ENCODE measurements around the gene DMXL2.
"Not testable (repeated sequence)": the region's sequence is repeated elsewhere in the genome, so short reads cannot be mapped to it uniquely, and the experiment has no call there.

The DMXL2 gene

DNA sequence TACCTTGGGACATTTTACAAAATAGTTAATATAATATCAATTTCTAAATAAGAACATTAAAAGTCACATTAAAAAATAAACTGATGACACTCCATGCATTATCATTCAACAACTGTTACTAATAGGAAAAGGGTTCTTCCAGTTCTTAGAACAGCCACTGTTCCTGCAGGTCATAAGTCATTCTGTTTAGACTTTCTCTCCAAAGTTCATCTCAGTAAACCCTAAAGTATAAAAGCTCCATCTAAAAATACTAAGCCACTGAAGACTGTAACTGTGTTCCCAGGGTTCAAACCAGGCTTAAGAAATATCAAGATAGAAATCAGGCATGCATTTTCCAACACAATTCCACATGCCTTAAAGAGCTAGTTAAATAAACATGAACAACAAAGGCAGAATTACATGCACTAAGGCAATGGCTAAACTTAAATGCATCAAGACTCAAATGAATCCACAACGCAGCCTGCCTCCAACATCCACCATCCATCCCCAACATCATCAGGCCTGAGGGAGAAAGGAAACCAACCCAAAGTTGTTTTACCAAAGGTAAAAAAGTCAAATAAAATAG lies 46.2 kb downstream of the DMXL2 start:
- DNase-seq, result no peak

DNA sequence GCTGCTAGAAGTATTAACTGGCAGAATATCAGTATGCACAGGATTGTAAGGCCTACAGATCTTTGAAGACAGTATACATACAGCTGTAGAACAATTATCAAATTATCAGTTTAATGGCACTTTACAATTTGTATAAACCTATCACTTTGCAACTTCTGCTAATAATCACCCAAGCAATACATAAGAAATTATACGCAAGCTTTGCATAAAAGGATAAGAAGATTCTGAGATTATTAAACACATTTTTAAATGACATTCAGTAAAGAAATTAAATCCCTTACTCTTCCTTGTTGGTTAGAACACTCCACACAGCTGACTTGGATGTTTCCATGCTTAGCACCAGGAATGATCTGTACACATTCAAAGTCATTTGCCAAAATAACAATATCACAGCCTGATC lies 46.8 kb downstream of the DMXL2 start:
- no peak for DNase-seq

GRCh38 chr15:51573352-51573751 lies 49.2 kb downstream of the DMXL2 start:
- DNase-seq, result not testable (repeated sequence)

- not testable (repeated sequence) for DNase-seq
Measured at GRCh38 chr15:51568939-51569784, 53.4 kb downstream of the DMXL2 start.

GRCh38 chr15:51561271-51561670 lies 61.3 kb downstream of the DMXL2 start:
- no peak for DNase-seq

- no peak for DNase-seq
Measured at GRCh38 chr15:51558876-51559275, 63.7 kb downstream of the DMXL2 start.

GRCh38 chr15:51558411-51558810 lies 64.2 kb downstream of the DMXL2 start:
- DNase-seq, result no peak

- no peak for DNase-seq
Measured at GRCh38 chr15:51550841-51551240, 71.7 kb downstream of the DMXL2 start.

DNA sequence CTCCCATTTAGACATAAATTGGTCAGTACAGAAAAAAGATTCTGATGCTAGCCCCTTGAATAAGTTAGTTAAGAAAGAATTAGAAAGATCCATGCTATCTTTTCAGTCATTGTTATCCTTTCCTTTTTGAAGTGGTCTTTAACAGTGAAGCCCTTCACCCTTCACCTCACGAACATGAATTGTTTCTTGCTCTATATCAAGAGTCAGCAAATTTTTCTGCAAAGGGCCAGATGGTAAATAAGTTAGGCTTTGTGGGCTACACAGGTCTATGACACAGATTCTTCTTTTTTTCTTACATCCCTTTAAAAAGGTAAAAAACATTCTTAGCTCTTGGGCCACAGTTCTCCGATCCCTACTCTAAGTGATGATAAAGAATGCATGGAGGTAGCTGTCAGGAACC lies 74.9 kb downstream of the DMXL2 start:
- no peak for DNase-seq

DNA sequence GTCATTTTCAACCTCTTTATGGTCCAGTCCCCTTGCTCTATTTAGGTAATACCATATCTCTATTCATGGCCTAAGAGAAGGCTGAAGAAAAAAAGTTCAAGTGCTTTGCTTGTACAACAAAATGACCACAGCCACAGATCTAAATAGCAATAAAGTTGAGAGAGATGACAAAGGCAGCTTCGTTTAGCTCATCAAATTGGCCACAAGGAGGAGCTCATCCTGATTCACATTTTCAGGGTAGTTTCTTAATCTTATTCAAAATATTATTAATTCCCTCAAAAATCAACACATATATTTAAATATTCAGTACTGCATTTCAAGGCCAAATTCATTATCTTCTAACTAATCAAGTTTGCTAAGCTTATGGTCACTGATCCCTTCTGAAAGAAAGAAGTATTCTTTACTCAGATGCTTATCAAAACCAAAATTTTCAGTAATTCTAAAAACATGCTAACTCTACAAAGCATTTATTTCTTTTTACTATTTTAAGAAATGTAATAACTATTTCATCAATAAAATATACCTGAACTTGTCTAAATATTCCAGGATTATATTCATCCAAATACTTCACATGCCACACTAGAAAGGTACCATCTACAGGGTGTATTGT lies 85.5 kb downstream of the DMXL2 start:
- DNase-seq, result peak; percentile 23

GRCh38 chr15:51533672-51534398 lies 88.7 kb downstream of the DMXL2 start:
- peak; percentile 40 for DNase-seq

DNA sequence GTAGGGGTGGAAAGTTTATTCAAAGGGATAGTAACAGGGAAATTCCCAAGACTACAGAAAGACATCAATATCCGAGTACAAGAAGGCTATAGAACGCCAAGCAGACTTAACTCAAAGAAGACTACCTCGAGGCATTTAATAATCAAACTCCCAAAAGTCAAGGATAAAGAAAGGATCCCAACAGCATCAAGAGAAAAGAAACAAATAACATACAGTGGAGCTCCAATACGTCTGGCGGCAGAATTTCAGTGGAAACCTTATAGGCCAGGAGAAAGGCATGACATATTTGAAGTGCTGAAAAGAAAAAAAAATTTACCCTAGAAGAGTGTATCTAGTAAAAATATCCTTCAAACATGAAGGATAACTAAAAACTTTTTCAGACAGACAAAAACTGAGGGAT lies 95.6 kb downstream of the DMXL2 start:
- no peak for DNase-seq

DNA sequence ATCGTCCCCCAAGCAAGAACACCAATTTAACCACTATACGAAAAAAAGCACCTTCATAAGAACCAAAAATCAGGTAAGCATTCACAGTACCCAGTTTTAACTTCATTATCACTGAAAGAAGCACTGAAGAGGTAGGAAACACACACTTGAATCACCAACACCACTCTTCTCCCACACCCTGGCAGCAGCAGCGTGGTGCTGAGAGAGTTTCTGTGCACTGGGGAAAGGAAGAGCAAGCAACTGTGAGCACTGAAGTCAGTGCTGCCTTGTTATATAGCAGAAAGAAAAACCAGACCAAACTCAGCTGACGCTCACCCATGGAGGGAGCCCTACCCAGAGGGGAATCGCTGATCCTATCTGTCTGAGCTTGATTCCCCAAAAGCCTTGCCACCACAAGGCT lies 98.2 kb downstream of the DMXL2 start:
- no peak for DNase-seq

DNA sequence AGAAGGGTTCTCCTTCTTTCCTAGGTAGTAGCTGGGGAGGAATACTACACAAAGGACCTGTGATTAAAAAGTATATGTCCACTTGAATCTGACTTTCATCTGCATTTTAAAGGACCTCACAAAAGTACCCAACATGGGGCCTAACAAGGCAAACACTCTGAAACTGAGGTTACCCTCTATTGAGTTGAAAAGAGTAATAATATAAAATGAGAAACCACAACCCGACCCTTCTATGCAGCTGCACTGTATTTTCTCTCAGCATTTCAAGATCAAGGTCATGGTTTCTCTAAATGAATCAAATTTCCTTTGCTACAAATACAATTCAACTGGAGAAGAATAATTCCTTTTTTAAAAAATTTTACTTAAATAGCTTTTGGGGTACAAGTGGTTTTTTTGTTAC lies 106.3 kb downstream of the DMXL2 start:
- no peak for DNase-seq

DNA sequence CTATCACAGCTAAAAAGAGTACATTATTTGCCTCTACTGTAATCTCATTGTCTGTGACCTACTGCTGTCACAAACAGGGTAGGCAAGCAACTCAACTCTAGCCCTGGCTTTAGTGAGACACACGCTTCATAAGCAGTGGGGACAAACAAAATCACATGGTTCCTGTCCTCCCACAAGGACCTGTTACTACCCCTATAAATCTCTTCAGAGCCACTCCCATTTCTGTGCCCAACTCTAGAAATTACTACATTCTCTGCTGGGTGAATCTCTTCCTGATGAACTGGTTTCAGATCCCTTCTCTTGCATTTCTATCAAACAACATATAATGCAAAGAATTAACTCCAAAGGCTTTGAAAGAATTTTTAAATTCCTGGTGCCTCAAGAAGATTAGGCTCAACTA lies 117.3 kb downstream of the DMXL2 start:
- DNase-seq, result no peak

DNA sequence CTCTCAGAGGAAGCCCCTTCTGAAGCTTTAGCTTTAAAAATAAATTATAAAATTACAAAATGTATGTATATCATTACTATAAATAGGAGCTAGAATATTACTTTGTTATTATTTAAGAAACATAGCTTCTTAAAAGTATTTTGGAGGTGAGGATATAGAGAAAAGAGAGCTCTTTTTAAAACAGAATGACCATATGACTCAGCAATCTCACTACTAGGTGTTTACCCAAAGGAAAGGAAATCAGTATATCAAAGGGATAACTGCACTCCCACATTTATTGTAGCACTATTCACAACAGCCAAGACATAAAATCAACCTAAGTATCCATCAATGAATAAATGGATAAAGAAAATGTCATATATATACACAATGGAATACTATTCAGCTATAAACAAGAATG lies 119.6 kb downstream of the DMXL2 start:
- no peak for DNase-seq

- peak; percentile 50 for DNase-seq
Measured at GRCh38 chr15:51499379-51499976, 123.1 kb downstream of the DMXL2 start.

DNA sequence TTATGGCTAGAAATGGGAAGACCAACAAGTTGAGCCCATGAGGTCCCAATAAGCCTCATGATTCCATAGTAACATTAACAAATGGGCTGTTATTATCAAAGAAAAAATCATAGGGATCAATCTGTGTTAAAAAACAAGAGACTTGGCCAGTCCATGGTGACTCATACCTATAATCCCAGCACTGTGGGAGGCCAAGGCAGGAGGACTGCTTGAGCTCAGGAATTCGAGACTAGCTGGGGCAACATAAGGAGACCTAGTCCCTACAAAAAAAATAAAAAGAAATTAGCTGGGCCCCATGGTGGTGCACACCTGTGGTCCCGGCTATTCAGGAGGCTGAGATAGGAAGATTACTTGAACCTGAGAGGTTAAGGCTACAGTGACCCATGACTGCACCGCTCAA lies 124.8 kb downstream of the DMXL2 start:
- no peak for DNase-seq

DNA sequence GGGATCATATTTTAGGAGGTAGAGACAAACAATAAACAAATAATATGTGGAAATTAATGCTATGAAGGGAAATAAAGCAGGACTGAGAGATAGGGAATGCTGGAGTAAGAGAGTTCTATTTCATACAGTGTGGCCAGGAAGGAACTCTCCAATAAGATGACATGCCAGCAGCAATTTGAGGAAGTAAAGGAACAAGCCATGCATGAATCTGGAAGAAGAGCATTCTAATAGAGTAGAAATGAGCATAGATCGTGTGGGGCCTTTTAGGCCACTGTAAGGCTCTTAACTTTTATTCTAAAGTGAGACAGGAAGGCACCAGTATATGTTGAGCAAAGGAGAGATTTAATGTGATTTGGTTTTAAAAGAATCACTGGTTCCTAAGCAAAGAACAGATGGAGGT lies 126.3 kb downstream of the DMXL2 start:
- no peak for DNase-seq

- peak; percentile 76 for DNase-seq
Measured at GRCh38 chr15:51494411-51495314, 127.9 kb downstream of the DMXL2 start.

DNA sequence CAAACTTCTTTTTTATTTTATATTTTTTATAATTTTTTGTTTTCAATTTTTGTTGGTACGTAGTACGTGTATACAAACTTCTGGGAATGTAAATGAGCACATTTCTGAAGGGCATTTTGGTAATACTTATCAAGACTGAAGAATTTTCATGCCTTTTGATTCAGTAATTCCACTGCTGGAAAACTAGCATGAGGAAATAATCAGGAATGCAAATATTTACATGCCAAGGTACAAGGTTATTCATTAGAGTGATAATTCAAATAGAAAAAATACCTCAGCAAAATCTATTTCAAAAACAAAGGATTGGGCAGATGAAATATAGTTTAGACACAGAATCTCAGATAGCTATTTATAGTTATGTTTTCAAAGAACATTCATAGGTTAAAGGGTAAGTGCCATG lies 128.7 kb downstream of the DMXL2 start:
- DNase-seq, result peak; percentile 36

DNA sequence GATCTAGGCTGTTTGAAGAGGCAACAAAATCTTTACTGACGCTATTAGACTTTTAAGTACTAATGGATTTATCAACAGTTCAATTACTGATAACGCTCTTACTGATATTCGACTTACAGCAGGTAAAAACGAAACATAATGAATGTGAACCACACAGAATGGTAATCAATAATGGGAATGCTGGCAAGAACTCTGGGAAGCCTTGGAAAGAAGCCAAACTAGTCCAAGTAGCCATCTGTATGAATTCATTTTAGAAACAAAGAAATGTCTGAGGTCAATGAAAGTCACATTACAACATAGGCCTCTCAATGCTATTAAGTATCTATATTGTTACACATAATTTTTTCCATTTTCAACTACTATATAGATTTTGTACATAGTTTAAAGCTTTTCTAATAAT lies 130.0 kb downstream of the DMXL2 start:
- no peak for DNase-seq

All from HCEC 1CT (cell line).